ENCODE measurements around the gene GPR161.

- TF ChIP-seq, protein P1, sequence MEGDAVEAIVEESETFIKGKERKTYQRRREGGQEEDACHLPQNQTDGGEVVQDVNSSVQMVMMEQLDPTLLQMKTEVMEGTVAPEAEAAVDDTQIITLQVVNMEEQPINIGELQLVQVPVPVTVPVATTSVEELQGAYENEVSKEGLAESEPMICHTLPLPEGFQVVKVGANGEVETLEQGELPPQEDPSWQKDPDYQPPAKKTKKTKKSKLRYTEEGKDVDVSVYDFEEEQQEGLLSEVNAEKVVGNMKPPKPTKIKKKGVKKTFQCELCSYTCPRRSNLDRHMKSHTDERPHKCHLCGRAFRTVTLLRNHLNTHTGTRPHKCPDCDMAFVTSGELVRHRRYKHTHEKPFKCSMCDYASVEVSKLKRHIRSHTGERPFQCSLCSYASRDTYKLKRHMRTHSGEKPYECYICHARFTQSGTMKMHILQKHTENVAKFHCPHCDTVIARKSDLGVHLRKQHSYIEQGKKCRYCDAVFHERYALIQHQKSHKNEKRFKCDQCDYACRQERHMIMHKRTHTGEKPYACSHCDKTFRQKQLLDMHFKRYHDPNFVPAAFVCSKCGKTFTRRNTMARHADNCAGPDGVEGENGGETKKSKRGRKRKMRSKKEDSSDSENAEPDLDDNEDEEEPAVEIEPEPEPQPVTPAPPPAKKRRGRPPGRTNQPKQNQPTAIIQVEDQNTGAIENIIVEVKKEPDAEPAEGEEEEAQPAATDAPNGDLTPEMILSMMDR (conservative IDR thresholded peaks at IDR 0.05 in 1 of 2, IDR thresholded peaks at IDR 0.05 in 1 of 2; ENCODE audit: low read depth in 1 of 2, low read length in 2 of 2) = no peak
- TF ChIP-seq EZH2 (IDR thresholded peaks at IDR 0.05; ENCODE audit: low read length, missing control alignments) = no peak
Observed at GRCh38 chr1:168091063-168091462, 45.7 kb downstream of the GPR161 start.
